GM12892 (cell line): ENCODE data around the gene ADGRL3.

ENCODE experiments used
- DNase-seq: peaks from one replicate; pipeline ENCODE4 v3.0.0; 2011; ENCODE audit not compliant: insufficient read length
- FAIRE-seq: peaks from 2 replicates; lab custom pipeline; 2011; peaks lifted over from hg19 to GRCh38; lab: Jason Lieb, UNC
- POLR2A ChIP-seq: IDR thresholded peaks from 2 replicates; pipeline ENCODE4 v1.6.1; 2011; ENCODE audit warnings: low read depth, low read length, control low read depth
- POLR2AphosphoS5 ChIP-seq: IDR thresholded peaks from 2 replicates; pipeline ENCODE4 v1.6.1; 2011; ENCODE audit warnings: low read depth, low read length, control low read depth
- TAF1 ChIP-seq: IDR thresholded peaks from 2 replicates; pipeline ENCODE4 v1.6.1; 2011; ENCODE audit warnings: low read depth, mild to moderate bottlenecking, control low read depth, low read length, borderline replicate concordance

ADGRL3 gene

DNA sequence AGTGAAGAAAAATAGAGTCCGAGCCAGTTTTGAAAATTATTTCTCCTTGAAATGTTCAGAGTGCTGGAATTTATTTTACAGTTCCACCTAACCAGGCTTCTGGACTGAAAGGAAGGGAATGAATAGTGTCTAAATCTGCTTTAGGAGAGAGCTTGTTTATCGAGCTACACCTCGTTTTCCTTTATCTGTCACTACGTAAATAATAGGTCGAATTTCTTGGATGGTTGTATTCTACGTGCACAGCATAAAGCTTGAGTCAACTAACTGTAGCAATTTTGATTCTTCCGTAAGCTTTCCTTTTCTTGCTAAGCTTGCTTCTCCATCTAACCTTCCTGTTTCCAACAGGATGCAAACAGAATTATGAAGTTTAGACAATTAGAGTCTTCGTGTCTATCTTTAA lies 48.6 kb downstream of the ADGRL3 start:
- no peak for DNase-seq
- FAIRE-seq, result no peak
- TF ChIP-seq POLR2AphosphoS5 (no peak), POLR2A (no peak), TAF1 (no peak)

DNA sequence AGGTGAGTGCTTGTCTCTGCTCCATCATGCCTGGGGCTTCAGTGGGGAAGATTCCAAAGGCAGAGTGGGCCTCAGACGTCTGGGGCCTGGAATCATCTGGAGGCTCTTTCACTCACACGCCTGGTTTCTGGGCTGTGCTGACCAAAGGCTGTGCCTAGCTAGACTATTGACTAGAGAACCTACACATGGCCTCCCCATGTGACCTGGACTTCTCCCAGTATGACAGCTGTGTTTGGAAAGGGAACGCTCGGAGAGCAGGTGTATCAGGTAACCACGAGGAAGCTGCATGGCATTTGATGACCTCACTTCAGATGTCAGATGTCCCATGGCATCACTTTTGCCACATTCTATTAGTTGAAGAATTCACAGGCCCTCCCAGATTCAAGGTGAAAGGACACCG lies 51.0 kb downstream of the ADGRL3 start:
- FAIRE-seq (no peak), DNase-seq (no peak)
- TF ChIP-seq POLR2AphosphoS5, result no peak
- no peak for TF ChIP-seq POLR2A
- no peak for TF ChIP-seq TAF1

DNA sequence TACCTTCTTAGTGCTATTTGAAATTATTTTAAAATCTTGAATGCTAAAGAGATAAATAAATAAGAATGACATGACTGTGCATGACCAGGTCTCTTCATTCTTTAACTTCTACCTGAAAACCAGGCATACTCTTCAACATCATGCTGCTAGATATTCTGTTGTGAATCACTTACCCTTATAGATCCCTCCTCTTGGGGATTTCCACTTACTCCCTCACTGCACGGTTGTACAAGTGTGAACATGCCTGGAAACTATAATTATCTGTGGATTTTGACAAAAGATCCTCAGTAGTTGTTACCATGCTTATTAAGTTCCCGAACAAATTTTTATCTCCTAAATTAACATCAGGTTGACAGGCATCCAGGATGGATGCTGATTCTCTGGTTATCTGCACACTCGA lies 54.3 kb downstream of the ADGRL3 start:
- TF ChIP-seq POLR2A (no peak), POLR2AphosphoS5 (no peak), TAF1 (no peak)
- DNase-seq (no peak), FAIRE-seq (no peak)

DNA sequence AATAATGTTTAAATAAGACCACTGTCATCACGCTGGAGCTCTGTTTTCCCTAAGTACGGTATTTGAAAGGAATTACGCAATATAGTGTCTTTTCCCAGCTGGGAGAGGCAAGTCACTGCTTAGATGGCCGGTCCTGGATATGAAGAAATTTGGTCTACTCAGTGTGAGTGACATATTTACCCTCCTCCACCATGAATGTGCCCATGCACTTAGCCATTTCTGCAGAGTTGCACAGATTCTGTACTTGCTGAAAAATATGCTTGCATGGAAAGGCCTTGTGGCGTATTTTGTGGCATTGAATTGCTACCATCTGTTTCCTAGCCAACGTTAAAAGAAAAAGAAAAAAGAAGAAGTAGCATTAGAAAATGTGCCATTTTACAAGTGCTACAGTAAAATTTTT lies 73.1 kb downstream of the ADGRL3 start:
- DNase-seq, result no peak
- TF ChIP-seq POLR2AphosphoS5 (no peak), TAF1 (no peak), POLR2A (no peak)
- no peak for FAIRE-seq

DNA sequence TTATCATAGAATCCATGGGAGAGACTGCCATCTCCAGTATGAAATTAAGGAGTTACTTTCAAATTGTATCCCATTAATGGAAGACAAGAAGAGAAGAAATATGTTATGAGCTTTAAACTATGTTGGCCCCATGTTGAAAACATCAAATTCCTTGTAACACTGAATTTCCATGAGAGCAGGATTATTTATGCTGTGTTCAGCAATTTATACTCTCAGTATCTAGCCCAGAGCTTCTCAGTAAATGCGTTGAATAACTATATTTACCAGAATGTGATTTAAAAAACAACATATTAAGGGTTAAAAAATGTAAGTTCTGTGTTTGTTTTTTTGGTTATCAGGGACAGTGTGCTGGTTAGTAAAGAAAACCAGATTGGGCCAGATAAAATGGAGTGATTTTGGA lies 74.2 kb downstream of the ADGRL3 start:
- no peak for TF ChIP-seq TAF1
- TF ChIP-seq POLR2AphosphoS5, result no peak
- no peak for TF ChIP-seq POLR2A
- DNase-seq (no peak), FAIRE-seq (no peak)

DNA sequence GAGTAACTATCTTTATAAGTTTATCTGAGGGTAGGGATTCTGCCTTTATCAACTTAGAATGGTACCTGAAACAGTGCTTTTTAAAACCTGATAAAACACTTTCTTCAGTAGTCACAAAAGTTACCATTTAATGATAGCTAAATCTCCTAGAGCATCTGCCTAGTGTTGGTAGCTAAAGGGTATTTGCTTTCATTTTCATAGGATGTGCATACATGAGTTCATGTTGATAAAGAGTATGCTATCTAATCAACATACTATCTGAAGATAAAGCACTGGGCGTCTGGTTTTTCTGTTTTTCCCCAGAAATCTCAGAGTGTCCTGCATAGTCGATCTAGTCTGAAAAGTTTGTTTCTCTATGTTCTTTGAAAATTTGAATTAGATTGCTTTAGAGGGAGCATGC lies 75.1 kb downstream of the ADGRL3 start:
- FAIRE-seq (no peak), DNase-seq (no peak)
- TF ChIP-seq POLR2A (no peak), TAF1 (no peak), POLR2AphosphoS5 (no peak)

DNA sequence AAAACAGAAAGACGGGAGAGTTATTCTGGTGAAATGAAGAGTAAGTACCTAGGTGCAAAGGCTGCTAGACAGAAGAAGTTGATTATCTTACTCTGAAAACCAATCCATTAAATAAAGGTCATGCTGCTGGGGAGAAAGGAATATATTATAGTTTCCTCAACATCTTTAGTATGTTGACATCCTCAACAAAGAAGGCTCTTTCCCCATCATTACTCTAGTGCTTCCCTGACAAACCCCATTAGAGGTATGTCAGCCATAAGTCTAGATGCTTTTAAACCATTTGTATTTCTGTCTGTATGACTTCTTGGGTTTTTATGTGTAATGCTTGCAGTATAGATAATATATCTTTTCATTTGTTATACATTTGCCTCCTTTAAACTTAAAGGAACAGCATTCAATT lies 75.9 kb downstream of the ADGRL3 start:
- FAIRE-seq, result no peak
- TF ChIP-seq POLR2A (no peak), POLR2AphosphoS5 (no peak), TAF1 (no peak)

DNA sequence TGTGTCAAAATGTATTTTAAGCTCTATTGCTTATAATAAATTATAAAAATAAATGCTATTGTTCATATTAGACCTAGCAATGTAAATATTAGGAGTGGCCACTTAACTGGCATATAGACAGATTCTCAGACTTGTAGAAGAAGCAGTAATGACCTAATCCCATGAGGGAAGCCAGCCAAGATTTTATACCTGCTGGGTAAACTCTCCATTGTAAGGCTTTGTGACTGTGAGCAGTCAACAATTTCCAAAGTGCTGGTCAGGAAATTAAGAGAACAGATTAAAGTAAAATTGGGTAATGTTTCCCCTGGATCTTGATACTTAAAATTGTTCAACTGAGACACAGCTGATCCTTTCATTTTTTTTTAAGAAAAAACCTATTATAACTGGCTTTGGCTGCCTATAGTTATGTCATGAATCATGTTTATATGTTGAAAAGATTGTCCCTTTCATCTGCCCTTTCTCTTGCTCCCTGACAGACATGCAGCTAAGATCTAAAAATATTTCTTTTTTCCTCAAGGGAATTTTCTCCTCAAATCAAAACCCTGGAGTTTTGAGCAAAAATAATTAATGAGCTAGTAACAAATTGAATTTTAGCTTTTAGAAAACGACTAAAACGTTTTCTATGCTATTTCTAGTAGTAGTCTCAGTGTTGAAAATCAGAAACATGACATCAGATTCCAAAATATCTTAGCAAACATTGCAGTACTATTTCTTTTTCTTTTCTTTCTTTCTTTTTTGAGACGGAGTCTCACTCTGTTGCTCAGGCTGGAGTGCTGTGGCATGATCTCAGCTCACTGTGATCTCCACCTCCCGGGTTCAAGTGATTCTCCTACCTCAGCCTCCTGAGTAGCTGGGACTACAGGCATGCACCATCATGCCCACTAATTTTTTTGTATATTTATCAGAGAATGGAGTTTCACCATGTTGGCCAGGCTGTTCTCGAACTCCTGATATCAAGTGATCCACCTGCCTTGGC lies 77.9 kb downstream of the ADGRL3 start:
- DNase-seq (no peak), FAIRE-seq (no peak)
- TF ChIP-seq POLR2AphosphoS5 (no peak), POLR2A (no peak), TAF1 (no peak)

More for the DNA sequence above, 75.9 kb downstream of the ADGRL3 start:
- no peak for DNase-seq

DNA sequence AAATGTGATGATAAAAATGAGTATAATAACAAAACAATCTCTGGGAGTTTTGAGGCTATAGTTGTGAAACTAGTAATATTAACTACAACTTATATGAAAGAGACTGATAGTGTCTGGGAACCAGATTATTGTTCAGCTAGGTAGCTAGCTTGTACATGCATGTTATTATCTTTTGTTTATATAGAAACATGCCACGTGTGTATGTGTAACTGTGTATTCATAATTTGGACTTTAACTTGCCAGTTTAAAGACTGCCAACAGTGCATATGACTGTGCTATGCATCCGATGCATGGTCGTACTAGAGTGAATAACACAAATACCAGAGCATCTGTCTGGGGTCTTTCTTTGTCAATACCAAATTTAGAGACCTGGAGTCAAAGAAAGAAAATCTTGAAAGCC lies 92.2 kb downstream of the ADGRL3 start:
- FAIRE-seq (no peak), DNase-seq (no peak)
- no peak for TF ChIP-seq POLR2AphosphoS5
- no peak for TF ChIP-seq POLR2A
- no peak for TF ChIP-seq TAF1

DNA sequence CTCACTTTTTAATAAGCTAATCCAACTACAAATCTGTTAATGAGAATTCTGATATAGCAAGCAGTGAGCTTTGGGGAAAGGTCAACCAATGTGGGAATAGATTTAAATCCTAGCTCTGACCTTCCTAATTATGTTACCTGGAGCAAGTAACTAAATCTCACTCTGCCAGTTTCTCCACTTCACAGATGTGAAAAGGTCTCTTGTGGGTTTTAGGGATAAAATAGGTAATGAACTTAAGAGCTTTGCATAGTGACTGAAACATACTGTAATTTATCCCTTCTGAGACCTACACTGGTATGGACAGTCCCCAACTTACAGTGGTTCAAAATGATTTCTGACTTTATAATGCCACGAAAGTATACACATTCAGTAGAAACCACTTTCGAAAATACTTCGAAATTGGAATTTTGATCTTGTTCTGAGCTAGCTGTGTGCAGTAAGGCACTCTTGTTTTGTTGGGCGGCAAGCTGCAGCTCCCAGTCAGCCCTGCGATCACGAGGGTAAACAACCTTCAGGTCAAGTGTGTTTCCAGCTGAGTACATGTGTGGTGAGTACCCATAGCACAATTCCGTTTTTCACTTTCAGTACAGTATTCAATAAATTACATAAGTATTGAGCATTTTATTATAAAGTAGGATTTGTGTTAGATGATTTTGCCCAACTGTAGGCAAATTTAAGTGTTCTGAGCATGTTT lies 93.7 kb downstream of the ADGRL3 start:
- no peak for DNase-seq

DNA sequence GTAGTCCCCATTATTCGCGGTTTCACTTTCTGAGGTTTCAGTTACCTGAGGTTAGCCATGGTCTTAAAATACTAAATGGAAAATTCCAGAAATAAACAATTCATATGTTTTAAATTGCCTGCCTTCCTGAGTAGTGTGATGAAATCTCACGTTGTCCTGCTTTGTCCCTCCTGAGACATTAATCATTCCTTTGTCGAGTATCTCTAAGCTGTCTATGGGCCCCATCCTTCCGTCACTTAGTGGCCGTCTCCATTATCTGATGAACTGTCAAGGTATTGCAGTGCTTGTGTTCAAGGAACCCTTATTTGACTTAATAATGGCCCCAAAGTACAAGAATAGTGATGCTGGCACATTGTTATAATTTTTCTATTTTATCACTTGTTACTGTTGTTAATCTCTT lies 94.8 kb downstream of the ADGRL3 start:
- no peak for TF ChIP-seq TAF1
- TF ChIP-seq POLR2AphosphoS5, result no peak
- TF ChIP-seq POLR2A, result no peak
- no peak for FAIRE-seq
- DNase-seq, result no peak

More for the DNA sequence above, 93.7 kb downstream of the ADGRL3 start:
- TF ChIP-seq TAF1, result no peak
- no peak for TF ChIP-seq POLR2A
- TF ChIP-seq POLR2AphosphoS5, result no peak
- FAIRE-seq, result no peak

DNA sequence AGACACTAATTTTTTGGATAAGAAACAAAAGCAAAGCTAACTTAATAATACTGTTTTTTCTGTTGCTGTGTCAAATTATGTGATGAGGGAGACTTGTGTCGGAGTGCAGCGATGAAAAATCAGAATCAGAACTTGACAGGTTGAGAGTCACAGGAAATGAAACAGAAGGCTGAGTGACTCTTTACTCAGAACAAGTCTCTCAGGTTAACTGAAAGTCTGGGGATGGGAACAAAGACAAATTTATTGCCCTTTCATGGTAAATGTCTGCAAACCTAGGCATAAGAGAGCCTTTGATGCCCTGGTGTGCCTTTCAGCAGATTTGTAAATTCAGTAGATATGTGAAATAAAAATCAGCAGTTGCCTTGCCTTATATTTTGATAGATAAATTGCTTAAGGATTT lies 96.0 kb downstream of the ADGRL3 start:
- TF ChIP-seq TAF1 (no peak), POLR2A (no peak), POLR2AphosphoS5 (no peak)
- FAIRE-seq (no peak), DNase-seq (no peak)
